Right ventricle myocardium inferior (tissue), 1 donor: ENCODE measurements around the gene MSX1. TPM values are rescaled to one million over a fixed set of nuclear protein-coding genes. Genes with fewer than 3 reads are reported as not detected.

Source experiments
- ATAC-seq: fragments of 200-7000 bp; cut with Tn5 transposase; one replicate; pipeline ENCODE4 v1.9.1; 2020; ENCODE audit warnings: mild to moderate bottlenecking, moderate library complexity
- DNase-seq: peaks from one replicate; pipeline ENCODE4 v3.0.0; 2021; ENCODE audit errors: missing footprints
- intact Hi-C: fragments of 100-400 bp; cut with DNase I; formaldehyde crosslinking; loops from one replicate; pipeline ENCODE4 v1.11.0; 2022
- total RNA-seq: library from RNA; stranded (reverse); fragmentation: NEBNext Ultra II Directional; extraction: Animal tissue kit (Norgen Biotek cat#: 25700); gene quantifications from one replicate; pipeline ENCODE4 v1.2.1, GENCODE V29; 2021
- donor health status: DM: no; HTN: yes; CAD: no; lungs with severe emphysema.

MSX1 gene
- total RNA-seq, 1 donor from 2014 or later = 2.7 TPM

DNA sequence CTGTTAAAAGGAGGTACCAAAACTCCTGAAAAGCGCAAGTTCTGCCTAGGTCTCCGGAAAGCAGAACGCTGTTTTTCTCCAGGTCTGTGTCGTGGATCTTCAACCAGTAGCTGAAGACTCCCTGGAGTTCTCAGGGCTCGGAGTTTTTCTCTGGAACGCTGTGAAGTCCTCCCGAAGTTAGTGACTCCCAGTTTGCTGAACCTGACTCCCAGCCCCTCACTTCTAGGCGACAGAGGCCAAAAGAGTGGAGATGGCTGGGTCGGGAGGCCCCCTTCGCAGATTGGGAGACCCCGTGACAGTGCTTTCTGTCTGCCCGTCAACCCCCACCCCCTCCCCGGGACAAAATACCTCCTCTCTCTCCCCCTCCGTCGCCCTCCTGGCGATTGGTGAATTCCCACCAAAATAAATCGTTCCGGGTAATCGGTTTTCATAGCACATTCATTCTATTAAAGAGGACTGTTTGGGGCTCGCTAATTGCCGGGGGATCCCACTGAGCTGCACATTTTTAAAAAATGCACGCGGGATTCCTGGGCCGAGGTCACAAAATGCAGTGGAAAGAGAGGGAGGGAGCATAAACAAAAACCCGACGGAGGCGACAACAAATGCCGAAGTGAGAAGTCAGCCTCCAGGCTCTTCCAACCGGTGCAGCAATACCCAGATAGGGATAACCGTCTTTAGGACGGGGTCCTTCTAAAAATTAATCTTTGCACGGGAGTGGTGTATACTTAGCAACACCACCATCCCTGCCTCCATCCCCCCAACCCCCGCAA lies 4.0 kb upstream of the MSX1 start:
- DNase-seq (no peak), ATAC-seq (no peak)
- intact Hi-C loops = no loop called here

DNA sequence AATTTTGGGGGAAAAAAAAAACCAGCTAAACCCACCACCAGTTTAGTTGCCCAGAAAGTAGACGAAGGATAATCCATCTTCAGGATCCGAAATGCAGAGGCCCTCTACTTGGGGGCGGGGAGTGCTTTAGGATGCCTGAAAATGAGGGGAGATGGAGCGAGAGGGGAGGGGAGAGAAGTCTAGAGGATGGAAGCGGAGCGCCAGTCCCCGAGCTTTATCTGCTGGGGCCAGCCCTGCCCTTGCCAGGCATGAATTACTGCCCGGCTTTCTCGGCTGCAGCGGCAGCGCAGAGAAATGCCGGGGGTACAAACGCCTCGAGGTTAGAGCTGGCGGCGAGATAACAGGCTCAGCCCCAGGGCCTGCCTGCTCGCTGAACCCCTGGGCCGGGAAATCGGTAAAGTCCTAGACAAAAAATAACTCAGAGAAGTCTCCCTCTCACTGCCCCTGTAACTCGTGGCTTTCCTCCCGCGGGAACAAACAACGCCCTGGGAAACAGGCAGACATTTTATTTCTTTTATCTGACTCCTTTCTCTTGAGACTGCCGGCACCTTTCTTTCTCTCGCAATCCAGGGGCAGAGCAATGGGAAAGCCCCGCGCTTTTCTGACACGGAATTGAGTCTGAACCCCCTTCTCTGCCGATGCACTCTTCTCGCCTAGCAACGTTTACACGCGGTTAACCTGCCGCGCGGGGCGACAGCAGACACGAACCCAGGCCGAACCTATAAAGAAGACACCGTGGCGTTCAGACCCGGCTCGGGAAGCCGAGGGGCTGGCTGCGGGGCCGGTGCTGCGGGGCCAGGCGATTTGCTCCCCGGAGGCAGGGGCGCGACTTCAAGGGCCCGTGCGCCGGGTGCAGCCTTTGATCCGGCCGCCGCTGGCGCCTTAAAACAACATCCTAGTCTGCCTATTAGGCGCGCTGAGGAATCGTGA lies 3.1 kb upstream of the MSX1 start:
- intact Hi-C loops = no loop called here
- DNase-seq (no peak), ATAC-seq (no peak)

DNA sequence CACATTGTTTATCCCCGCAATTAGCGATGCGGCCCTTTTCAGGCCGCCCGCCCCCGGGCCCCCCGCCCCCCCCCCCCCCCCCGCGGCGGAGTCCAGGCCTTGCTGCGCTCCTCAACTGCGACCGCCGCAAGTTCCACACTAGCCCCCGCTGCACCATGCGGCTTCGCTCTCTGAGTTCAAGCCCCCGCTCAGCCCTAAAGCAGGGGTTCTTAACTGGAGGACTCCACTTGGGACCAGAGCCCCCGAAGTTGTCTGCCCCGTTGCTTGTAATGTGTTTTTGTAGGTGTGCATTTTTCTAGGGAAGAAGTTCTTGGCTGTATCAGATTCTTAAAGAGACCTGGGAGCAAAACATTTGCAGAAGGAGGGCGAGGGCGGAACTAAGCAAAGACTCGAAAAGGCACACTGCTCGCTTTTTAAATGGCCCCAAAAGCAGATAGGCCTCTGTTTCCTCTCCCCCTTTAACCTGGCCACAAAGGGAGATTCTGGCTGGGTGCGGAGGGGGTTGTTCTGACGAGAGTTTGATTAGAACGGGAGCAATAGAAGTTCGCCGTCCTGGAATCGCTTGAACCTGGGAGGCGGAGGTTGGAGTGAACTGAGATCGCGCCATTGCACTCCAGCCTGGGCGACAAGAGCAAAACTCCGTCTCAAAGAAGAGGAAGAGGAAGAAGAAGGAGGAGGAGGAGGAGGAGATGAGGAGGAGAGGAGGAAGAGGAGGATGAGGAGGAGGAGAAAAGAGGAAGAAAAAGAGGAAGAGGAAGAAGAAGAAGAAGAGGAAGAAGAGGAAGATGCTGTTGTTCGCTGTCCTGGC lies 2.3 kb upstream of the MSX1 start:
- no peak for ATAC-seq
- intact Hi-C loops = no loop called here
- no peak for DNase-seq

DNA sequence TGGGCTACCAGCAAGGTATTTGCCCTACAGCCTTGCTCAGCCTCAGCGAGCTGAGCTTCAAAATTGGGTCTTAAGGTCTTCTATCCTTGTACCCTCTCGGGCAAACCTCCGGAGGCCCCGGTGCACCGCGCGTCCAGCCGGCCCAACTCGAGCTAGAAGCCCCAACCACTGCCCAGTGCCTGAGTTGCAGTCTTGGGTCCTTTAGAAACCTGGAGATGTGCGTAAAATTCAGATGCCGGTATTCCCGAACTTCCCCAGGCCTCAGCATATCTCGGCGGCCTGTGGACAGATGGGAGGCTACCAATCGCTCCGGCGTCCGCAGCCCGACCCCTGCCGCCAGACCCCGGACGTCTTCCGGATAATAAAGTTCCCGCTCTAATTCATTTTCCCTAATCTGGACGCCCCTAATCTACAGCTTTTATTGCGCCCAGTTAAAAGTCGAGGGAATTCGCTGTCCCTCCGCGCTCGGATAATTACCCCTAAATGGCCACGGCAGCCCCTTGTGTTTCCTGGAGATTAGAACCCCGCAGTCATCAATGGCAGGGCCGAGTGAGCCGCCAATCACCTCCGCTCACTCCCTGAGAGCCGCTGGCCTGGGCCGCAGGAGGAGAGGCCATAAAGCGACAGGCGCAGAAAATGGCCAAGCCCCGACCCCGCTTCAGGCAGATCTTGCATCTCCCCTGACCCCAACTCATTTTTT lies 1.5 kb upstream of the MSX1 start:
- ATAC-seq = no peak
- intact Hi-C loops = no loop called here
- DNase-seq = no peak

DNA sequence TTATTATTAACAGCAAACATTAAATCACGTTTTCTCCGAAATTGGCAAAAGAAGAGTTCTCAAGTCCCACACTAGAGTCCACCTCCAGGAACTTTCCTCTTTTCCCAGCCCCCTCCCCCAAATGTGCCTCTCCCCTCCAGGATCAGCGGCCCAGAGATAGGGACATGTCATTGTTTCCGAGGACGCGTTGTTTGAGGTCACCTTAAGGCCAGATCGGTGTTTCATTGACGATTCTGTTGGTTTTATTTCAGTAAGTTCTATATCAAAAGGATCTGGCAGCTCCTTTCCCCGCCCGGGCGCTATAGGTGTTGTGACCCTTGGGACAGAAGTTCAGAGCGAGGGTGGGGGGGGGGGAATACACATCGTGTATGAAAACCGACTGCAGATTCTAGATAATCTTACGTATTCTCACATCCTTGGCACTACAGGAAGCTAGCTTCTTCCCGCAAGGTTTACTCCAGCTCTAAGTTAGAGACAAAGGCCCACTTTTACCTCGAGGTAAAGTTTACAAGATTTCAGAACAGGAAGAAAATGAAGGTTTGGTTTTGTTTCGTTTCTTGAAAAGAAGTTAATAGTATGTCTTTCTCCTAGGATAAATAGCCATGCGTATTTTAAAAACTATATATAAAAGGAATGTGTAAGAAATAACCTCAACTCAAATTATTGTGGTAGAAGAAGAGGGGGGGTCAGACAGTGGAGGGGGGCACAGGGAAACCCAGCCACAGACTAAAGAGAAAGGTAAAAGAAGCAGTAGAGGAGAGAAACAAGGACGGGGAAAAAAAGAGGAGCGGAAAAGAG lies 739 bp upstream of the MSX1 start:
- intact Hi-C loops = no loop called here
- no peak for ATAC-seq
- DNase-seq = no peak

DNA sequence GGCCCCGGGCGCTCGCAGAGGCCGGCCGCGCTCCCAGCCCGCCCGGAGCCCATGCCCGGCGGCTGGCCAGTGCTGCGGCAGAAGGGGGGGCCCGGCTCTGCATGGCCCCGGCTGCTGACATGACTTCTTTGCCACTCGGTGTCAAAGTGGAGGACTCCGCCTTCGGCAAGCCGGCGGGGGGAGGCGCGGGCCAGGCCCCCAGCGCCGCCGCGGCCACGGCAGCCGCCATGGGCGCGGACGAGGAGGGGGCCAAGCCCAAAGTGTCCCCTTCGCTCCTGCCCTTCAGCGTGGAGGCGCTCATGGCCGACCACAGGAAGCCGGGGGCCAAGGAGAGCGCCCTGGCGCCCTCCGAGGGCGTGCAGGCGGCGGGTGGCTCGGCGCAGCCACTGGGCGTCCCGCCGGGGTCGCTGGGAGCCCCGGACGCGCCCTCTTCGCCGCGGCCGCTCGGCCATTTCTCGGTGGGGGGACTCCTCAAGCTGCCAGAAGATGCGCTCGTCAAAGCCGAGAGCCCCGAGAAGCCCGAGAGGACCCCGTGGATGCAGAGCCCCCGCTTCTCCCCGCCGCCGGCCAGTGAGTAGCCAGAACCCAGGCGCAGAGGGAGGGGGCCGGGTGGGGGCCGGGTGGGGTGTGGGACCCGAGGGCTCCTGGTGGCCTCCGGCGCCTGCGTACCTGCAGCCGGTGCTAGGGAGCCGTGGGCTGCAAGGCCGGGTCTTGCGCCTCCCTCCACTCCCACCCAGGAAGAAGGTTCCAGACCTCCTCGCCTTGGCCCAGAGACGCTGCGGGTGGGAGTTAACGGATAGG lies 534 bp downstream of the MSX1 start:
- ATAC-seq (no peak), DNase-seq (peak; percentile 48)
- intact Hi-C loops = no loop called here

DNA sequence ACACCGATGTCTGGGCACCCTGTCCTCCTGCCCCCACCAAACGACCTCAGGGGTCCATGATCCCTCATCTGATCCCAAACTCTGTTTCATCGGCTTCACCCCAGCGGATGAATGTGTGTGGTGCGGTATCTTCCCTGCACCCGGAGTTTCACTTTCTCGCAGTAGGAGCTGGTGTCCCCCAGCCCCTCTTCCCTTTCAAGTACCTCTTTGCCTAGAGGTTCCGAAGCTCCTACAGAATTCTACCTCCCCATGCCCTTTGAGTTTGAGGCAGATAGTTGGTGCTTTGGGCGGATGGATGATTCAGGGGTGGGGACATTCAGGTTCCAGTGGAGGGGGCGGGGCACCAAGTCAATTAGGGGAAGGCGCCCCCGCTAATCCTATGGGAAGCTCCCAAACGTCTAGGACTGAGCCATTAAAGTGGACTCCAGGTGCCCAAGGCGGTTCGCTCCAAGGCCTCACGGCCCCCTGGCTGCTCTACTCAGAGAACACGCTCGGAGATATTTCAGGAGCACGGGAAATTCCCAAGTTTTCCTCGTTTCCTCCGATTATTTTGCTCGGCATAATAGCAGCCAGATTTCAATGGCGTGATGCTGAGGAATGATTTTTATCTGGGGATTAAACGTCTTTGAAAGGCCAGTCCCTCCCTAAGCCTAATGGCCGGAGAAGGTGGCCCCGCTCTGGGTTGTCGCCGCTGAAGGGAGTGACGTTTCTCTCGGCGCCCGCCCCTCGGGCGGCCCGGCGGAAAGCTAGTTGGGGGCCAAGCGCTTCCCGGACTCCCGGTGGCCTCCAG lies 1.3 kb downstream of the MSX1 start:
- DNase-seq = peak; percentile 54
- intact Hi-C loops = no loop called here

DNA sequence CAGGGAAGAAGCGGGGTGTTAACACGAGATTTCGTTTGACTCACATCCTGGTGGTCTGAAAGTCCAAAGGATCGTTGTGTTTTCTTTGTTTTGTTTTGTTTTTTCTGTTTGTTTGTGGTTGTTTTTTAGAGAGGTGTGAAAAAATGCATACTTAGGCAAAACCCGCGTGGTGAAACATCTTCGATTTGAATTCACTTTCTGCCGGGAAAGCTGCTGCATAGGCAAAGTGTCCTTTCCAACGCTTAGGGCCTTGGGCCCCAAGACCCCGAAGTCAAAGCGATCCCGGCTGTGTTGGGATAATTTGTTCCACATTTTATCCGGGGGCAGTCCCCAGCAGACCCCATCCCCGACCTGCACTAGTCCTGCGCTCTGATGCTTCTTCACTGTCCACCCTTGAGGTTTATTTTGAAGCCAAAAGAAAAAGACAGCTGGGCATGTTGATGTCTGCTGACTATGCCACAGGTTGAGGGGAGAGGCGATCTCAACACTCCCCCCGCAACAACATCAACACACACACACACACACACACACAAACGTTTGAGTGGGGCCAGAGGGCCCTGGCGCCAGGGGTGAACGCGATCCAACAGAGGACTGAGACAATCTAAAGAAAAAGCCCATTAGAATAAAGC lies 2.0 kb downstream of the MSX1 start:
- no peak for DNase-seq
- intact Hi-C loops = no loop called here
- ATAC-seq = no peak

More for the DNA sequence above, 1.3 kb downstream of the MSX1 start:
- ATAC-seq = no peak

DNA sequence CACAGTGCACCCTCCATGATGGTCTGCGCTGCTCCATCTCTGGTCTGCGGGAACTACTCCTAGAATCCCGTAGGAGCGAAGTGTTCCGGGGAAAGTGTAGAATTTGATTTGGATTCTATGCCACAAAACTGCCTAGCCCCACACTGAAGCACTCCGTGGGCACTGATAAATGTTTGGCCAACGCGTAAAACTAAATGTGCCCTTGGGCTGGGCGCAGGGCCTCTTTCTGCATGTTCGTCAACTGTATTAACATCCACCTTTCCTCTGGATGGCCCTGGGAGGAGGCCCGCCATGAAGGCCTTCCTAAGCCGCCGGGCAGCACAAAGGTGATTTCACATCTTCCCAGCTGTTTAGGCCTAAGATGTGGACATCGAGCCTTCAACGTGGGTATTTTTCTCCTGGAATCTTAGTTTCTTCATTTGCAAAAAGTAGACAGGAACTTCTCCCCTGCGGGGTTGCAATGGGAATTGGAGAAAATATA lies 2.6 kb downstream of the MSX1 start:
- ATAC-seq = no peak
- intact Hi-C loops = no loop called here
- DNase-seq = peak; percentile 28

DNA sequence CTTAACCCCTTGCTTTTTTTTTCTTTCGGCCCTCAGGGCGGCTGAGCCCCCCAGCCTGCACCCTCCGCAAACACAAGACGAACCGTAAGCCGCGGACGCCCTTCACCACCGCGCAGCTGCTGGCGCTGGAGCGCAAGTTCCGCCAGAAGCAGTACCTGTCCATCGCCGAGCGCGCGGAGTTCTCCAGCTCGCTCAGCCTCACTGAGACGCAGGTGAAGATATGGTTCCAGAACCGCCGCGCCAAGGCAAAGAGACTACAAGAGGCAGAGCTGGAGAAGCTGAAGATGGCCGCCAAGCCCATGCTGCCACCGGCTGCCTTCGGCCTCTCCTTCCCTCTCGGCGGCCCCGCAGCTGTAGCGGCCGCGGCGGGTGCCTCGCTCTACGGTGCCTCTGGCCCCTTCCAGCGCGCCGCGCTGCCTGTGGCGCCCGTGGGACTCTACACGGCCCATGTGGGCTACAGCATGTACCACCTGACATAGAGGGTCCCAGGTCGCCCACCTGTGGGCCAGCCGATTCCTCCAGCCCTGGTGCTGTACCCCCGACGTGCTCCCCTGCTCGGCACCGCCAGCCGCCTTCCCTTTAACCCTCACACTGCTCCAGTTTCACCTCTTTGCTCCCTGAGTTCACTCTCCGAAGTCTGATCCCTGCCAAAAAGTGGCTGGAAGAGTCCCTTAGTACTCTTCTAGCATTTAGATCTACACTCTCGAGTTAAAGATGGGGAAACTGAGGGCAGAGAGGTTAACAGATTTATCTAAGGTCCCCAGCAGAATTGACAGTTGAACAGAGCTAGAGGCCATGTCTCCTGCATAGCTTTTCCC lies 3.4 kb downstream of the MSX1 start:
- DNase-seq (peak; percentile 33), ATAC-seq (no peak)
- intact Hi-C loops = no loop called here

DNA sequence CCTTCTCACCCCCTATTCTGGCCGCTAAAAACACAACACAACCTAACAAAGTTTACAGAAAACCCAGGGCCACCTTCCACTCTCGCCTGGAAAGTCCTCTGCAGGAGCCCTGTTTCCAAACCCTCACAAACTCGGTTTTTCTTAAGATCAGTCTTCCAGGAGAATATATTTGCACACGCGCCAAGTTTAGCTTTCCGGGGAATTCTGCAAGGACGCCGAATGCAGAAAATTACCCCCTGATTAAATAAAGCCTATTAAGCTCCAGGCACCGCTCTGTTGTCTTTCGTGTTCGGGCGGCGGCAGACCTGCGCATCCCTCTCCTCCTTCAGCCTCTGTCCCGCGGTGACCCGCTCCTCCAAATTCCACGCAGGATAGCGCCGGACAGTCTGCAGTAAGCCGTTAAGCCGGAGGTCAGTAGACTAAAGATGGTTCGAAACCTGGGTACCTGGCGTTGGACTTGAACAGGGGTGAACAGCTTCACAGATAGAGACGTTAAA lies 5.0 kb downstream of the MSX1 start:
- DNase-seq (no peak), ATAC-seq (no peak)
- intact Hi-C loops = no loop called here

DNA sequence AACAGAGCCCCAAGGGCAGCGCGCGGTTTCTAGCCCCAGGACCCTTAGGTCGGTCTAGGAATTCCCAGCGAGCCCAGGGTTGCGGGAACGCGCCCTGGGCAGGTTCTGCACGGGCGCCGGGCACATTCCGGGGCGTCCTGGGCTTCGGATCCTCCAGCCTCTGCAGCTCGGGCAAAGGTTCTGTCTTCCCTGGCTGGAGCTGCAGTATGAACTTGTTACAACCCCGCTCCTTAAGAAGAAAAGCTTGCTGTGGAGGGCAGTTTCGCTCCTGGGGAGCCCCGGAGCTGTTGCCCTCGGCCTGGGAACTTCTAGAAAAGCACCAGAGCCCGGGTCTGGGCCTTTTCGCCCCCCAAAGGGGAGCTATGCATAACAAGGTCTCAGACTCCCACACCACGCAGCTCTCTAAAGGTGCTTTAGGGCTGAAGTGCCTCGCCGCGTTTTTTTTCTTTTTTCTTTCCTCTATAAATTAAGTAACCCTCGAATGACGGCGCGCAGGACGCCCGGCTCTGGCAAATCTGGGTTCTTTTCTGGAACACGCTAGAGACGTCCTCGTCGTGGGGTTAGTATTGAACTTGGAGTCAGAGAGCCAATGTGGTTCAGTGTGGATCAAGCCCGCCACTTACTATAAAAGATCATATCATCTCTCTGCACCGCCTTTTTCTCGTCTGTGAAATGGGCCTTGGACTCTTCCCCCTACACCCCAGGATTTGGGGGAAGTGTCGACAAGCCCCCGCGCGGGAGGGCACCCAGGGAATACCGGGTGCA lies 5.7 kb downstream of the MSX1 start:
- ATAC-seq (no peak), DNase-seq (no peak)
- intact Hi-C loops = no loop called here

DNA sequence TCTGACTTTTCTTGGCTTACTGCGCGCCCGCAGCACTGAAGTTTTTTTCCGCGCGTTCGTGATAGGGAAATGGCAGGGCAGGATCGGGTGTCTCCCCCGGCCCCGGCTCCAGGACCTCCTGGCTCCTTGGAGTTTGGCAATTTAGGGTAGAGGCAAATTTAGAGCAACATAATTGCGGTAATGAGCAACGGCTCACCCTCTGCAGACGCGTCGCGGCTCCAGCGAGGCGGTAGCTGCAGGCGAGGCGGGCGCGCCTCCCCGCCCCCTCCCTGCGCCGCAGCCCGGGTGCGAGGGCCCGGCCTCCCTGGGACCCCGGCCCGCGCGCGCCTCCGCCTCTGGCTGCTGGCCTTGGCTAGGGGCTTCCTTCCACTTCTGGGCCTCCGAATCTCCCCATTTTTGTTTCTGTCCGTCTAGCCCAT lies 6.2 kb downstream of the MSX1 start:
- no peak for ATAC-seq
- no peak for DNase-seq
- intact Hi-C loops = no loop called here
